Activated CD8-positive, alpha-beta T cell treated with anti-CD3 and anti-CD28 coated beads, Interleukin-2, amount 10 ng/mL, durations not matched to agents 7 days and 5 days (primary cell): ENCODE data around the gene CNDP2. TPM values are rescaled to one million over a fixed set of nuclear protein-coding genes. Genes with fewer than 3 reads are reported as not detected.

Experiments
- ATAC-seq: fragments of 150-1000 bp; cut with Tn5 transposase; one replicate; pipeline ENCODE4 v1.10.0; 2021; ENCODE audit warnings: moderate library complexity
- CTCF ChIA-PET: fragments of 350-600 bp; sonication (Branson Sonifier 250); formaldehyde crosslinking; loops from one replicate; lab custom pipeline; 2021; ENCODE audit warnings: antibody characterized with exemption; lab: Charles Lee
- POLR2A ChIA-PET: fragments of 350-600 bp; sonication (Branson Sonifier 250); formaldehyde crosslinking; loops from one replicate; lab custom pipeline; 2021; ENCODE audit warnings: antibody characterized with exemption; lab: Charles Lee
- DNase-seq: peaks from one replicate; pipeline ENCODE4 v3.0.0-alpha.2; 2020
- H3K27ac Mint-ChIP-seq: one replicate; pipeline ENCODE4 v1.8.0; 2021; ENCODE audit warnings: mild to moderate bottlenecking, mixed read lengths
- H3K27me3 Mint-ChIP-seq: one replicate; pipeline ENCODE4 v1.8.0; 2021; ENCODE audit warnings: low read depth, mixed read lengths
- H3K36me3 Mint-ChIP-seq: one replicate; pipeline ENCODE4 v1.8.0; 2021; ENCODE audit warnings: low read depth, mixed read lengths
- H3K4me1 Mint-ChIP-seq: one replicate; pipeline ENCODE4 v1.8.0; 2021; ENCODE audit warnings: low read depth, mixed read lengths
- H3K4me3 Mint-ChIP-seq: one replicate; pipeline ENCODE4 v1.8.0; 2021; ENCODE audit warnings: mild to moderate bottlenecking, mixed read lengths
- H3K9me3 Mint-ChIP-seq: one replicate; pipeline ENCODE4 v1.8.0; 2022; ENCODE audit warnings: mixed read lengths; ENCODE audit not compliant: insufficient read depth
- total RNA-seq, 2 experiments: library from RNA; stranded (reverse); gene quantifications; one replicate each; pipeline ENCODE4 v1.2.3, GENCODE V29; 2021

CNDP2 gene
- total RNA-seq, 2 experiments from 2014 or later, result 131 to 144 TPM

DNA sequence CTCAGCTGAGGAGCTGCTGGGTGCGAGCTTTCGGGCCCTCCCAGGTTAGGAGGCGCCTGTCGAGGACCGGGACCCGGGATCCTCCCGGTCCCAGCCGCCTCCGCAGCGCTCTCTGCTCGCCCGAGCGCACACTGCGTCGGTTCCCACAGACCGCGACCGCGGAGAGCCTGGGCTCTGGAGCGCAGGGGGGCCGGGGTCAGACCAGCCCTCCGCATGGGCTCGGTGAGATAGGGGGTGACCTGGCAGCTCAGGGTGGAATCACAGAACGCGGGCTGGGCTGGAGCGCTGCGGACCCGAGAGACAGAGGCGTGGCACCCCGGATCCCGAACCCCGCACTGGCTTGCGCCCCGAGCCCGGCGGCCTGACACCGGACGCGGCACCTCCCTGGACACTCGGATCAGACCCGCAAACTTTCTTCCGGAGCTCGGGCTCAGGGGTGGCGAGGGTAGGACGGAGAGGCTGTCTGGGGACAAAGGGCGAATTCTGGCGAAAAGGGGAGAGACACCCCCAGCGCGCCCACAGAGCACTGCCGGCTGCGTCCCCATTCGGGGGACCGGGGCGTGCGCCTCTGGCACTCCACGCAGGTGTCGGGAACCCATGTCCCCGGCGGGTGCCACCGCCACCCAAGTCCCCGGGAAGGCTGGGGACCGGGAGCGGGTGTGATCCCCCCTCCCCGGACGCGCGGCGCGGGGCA is 39.7 kb upstream of the CNDP2 start:
- peaks cover 66% of the 10 kb centered on the region for H3K27me3 Mint-ChIP-seq

DNA sequence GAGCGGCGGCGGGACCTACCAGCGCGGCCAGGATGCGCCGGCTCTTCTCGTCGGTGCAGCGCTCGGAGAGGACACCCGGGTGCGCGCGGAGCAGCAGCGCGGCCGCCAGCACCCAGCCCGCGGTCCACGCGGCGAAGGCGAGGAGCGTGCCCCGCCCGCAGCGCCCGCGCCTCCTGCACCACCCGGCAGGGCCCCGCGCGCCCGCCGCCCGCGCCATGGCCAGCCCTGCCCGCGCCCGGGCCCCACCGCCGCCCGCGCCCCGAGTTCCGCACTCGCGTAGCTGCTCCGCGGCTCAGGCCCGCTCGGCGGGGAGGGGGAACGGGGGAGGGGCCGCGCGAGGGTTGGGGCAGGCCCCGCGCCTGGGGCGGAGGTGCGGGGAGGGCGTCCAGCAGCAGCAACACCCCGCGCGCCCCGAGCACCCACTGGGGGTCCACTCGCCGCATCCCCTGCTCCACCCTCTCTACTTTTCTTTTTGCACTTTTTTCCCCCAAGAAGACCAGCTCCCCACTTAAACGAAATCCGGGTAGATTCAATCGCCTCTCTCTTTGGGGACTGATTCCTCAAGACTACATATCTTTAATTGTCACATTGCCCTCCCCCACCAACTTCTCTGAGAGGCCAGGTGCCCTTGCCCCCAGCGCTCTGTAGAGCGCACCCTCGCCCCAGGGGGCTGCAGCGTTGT is 39.0 kb upstream of the CNDP2 start, which contains the start of gene DIPK1C:
Gene DIPK1C (minus strand): TSS at position 266 of the 682 bp plus-strand sequence. CDS start 49 bp downstream, at position 217.
- CTCF ChIA-PET, result interaction anchor here (0.9 kb wide), 1 partner anchor 103 kb away, joined by 3 read pairs; no protein-coding TSS in a partner anchor
- ATAC-seq (peak; percentile 53), DNase-seq (no peak)
- Mint-ChIP-seq H3K27ac (no peak within 1 kb of the TSS), H3K9me3 (no peaks in the 10 kb centered on the region), H3K4me1 (peaks cover 6% of the 10 kb centered on the region), H3K27me3 (peaks cover 60% of the 10 kb centered on the region), H3K4me3 (peak within 1 kb of the TSS; percentile 32), H3K36me3 (no peaks in the 10 kb centered on the region)
- POLR2A ChIA-PET, result no interaction called here

More for the DNA sequence above, 39.7 kb upstream of the CNDP2 start:
- Mint-ChIP-seq H3K9me3 (no peaks in the 10 kb centered on the region), H3K36me3 (no peaks in the 10 kb centered on the region), H3K27ac (no peak overlapping the region), H3K4me3 (no peak overlapping the region), H3K4me1 (peaks cover 6% of the 10 kb centered on the region)
- DNase-seq, result no peak
- ChIA-PET POLR2A (no interaction called here), CTCF (interaction anchor here (0.8 to 2.3 kb wide), 2 partner anchors 9 to 103 kb away, joined by 4 to 5 read pairs; no protein-coding TSS in a partner anchor)
- ATAC-seq, result peak; percentile 43

DNA sequence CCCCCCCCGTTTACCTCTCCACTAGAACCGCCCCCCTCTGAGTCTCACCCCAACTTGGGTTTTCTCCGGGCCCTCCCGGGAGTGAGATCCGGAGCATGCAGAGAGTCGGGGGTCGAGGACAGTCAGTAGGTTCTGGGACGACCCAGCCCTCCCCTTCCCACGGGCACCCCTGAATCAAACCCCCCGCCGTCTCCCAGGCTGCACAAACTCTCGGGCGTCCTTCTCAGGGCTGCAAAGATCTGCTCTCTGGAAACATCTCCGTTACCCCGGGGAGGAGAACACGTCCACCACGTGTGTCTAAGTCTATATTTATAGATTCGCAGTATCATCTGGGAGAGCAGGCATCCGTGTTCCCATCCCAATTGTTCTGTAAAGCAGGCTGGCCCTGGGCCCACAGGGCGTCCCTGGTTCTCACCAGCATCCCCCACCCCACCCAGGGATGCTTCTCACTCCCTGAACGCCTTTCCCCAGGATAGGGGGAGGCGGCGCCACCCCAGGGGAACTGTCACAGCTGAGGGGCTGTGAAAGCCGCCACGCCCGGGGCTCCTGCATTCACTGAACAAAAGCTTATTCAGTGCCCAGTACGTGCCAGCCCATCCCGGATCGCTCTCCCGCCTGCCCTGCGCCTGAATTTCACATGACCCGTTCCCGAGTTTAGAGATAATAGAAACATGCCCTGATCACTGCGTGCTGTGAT is 38.3 kb upstream of the CNDP2 start:
- ChIA-PET CTCF (interaction anchor here (0.9 kb wide), 1 partner anchor 104 kb away, joined by 3 read pairs; no protein-coding TSS in a partner anchor), POLR2A (no interaction called here)
- H3K4me3 Mint-ChIP-seq, result no peak overlapping the region
- ATAC-seq (no peak), DNase-seq (no peak)
- H3K9me3 Mint-ChIP-seq, result no peaks in the 10 kb centered on the region
- H3K36me3 Mint-ChIP-seq, result no peaks in the 10 kb centered on the region
- H3K27ac Mint-ChIP-seq, result no peak overlapping the region
- H3K4me1 Mint-ChIP-seq, result peaks cover 6% of the 10 kb centered on the region
- H3K27me3 Mint-ChIP-seq, result peaks cover 62% of the 10 kb centered on the region

DNA sequence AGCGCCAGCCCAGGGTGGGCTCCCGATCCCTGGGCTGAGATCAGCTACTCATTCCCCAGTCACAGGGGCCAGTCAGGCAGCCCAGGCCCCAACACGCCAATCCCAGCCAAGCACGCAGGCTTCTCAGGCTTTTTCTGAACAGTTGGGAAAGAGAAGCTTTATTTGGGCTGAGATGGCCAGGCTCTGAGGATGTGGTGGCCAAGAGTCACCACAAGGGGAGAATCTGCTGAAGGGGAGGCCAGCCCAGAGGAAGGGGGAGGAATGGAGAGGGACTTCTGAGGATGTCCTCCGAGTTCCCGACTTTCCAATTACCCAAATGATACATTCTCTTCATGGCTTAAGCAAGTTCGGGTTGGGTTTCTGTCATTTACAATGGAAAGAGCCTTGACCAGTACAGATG is 36.3 kb upstream of the CNDP2 start:
- ChIA-PET POLR2A (no interaction called here), CTCF (no interaction called here)
- ATAC-seq, result no peak
- Mint-ChIP-seq H3K36me3 (no peaks in the 10 kb centered on the region), H3K4me3 (no peak overlapping the region), H3K4me1 (peaks cover 6% of the 10 kb centered on the region), H3K27ac (no peak overlapping the region), H3K27me3 (peaks cover 48% of the 10 kb centered on the region), H3K9me3 (no peaks in the 10 kb centered on the region)
- no peak for DNase-seq

DNA sequence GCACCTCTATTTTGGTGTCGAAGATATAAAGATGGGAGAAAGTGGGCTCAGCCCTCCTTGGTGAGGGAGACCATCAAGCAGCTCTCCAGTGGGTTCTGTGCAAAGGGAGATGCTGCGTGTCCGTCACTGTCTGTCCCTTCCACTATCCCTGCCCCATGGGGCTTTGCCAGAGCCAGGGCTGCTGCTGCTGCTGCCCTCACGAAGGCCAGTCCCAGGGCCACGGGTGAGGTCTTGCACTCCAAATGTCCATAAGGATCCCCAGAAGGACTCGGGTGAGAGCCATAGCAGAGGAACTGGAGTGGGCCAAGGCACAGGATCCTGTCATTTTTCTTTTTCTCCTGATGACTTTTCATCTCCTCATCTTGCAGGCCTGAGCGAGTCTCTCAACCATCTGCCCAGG is 35.3 kb upstream of the CNDP2 start:
- no peaks in the 10 kb centered on the region for H3K36me3 Mint-ChIP-seq
- peaks cover 42% of the 10 kb centered on the region for H3K27me3 Mint-ChIP-seq
- ChIA-PET CTCF (no interaction called here), POLR2A (no interaction called here)
- H3K9me3 Mint-ChIP-seq, result no peaks in the 10 kb centered on the region
- H3K4me3 Mint-ChIP-seq, result no peak overlapping the region
- H3K27ac Mint-ChIP-seq, result no peak overlapping the region
- no peak for ATAC-seq
- no peak for DNase-seq
- H3K4me1 Mint-ChIP-seq, result peaks cover 6% of the 10 kb centered on the region

DNA sequence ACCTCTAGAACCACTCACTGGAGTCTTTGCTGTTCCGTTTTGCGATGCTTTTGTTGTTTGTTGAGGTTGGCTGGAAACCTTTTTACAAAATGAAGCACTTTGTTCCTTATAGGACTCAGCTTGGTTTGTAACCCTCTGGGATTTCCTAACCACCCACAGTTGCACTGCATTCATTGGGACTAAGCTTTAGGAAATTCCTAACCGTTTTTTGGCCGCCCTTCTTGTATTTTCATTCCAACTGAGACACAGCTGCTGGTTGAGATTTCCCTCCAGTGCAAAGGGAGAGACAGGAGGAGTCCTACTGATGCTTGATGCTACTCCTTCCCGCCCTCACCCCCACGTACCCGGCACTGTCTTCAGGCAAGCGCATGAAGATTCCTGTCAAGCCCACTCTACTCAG is 32.9 kb upstream of the CNDP2 start:
- no peak for ATAC-seq
- CTCF ChIA-PET, result no interaction called here

DNA sequence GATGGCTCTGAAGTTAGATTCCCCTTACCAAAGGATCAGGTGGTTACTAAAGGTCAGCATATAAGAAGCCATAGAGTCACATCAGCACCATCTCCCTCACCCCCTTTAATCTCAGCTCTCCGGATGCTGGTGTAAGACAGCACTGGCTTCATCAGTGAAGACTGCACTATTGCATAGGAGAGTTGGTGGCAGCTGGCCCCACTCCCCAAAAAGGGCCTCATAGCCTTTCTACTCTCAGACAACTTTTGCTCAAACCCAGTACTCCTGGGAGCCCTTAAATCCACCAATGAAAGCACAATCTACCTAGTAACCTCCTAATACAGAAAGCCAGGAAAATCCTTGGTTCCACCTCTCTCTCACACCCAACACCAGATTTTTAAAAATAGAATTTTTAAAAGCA is 32.2 kb upstream of the CNDP2 start:
- DNase-seq (no peak), ATAC-seq (no peak)
- POLR2A ChIA-PET, result no interaction called here
- no peaks in the 10 kb centered on the region for H3K4me1 Mint-ChIP-seq
- no peaks in the 10 kb centered on the region for H3K36me3 Mint-ChIP-seq
- CTCF ChIA-PET, result no interaction called here
- H3K27ac Mint-ChIP-seq, result no peak overlapping the region
- H3K27me3 Mint-ChIP-seq, result peaks cover 32% of the 10 kb centered on the region
- no peaks in the 10 kb centered on the region for H3K9me3 Mint-ChIP-seq
- no peak overlapping the region for H3K4me3 Mint-ChIP-seq

More for the DNA sequence above, 32.9 kb upstream of the CNDP2 start:
- Mint-ChIP-seq H3K4me1 (peaks cover 1% of the 10 kb centered on the region), H3K27me3 (peaks cover 34% of the 10 kb centered on the region), H3K27ac (no peak overlapping the region), H3K4me3 (no peak overlapping the region), H3K9me3 (no peaks in the 10 kb centered on the region), H3K36me3 (no peaks in the 10 kb centered on the region)
- POLR2A ChIA-PET, result no interaction called here
- no peak for DNase-seq

DNA sequence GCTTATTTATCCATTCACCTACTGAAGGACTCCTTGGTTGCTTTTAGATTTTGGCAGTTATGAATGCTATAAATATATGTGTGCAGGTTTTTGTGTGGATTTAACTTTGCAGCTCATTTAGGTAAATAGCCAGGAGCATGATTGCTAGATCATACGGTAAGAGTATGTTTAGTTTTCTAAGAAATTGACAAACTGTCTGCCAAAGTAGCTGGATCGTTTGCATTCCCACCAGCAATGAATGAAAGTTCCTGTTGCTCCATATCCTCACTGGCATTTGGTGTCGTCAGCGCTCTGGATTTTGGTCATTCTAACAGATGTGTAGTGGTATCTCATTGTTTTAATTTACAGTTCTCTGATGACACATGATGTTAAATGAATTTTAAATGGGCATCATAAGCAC is 30.4 kb upstream of the CNDP2 start:
- Mint-ChIP-seq H3K4me3 (no peak overlapping the region), H3K4me1 (no peaks in the 10 kb centered on the region), H3K27me3 (peaks cover 33% of the 10 kb centered on the region), H3K9me3 (peaks cover 6% of the 10 kb centered on the region), H3K27ac (no peak overlapping the region), H3K36me3 (no peaks in the 10 kb centered on the region)
- ChIA-PET CTCF (interaction anchor here (0.8 to 1.4 kb wide), 4 partner anchors 10 to 124 kb away, joined by 3 to 5 read pairs (median 4); no protein-coding TSS in a partner anchor), POLR2A (no interaction called here)
- no peak for DNase-seq
- no peak for ATAC-seq

DNA sequence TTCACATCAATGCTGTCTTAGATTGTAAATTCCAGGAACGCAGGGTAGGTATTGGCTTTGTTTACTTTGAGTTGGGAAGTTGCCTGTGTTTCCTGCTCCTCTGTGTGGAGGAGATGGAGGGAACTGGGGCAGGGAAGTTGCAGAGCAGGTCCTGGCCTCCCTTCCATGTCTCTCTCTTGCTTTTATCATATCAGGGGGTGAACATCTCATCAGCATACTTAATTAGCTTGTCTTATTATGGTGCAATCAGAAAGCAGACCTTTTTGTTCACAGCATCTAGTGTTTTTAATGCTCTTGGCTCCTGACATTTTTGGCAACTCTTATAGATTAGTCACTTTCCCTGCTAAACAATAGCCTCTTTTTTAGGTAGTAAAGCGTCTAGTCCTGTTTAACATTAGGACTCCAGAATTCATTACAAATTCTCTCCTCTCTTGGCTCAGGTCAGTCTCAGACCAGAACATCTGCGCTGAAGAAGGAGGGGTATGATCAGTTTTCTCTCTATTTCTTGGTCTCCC is 27.6 kb upstream of the CNDP2 start:
- Mint-ChIP-seq H3K27ac (no peak overlapping the region), H3K4me1 (no peaks in the 10 kb centered on the region), H3K36me3 (no peaks in the 10 kb centered on the region), H3K4me3 (no peak overlapping the region), H3K27me3 (peaks cover 30% of the 10 kb centered on the region), H3K9me3 (peaks cover 6% of the 10 kb centered on the region)
- POLR2A ChIA-PET, result no interaction called here
- CTCF ChIA-PET, result no interaction called here
- DNase-seq (no peak), ATAC-seq (no peak)

DNA sequence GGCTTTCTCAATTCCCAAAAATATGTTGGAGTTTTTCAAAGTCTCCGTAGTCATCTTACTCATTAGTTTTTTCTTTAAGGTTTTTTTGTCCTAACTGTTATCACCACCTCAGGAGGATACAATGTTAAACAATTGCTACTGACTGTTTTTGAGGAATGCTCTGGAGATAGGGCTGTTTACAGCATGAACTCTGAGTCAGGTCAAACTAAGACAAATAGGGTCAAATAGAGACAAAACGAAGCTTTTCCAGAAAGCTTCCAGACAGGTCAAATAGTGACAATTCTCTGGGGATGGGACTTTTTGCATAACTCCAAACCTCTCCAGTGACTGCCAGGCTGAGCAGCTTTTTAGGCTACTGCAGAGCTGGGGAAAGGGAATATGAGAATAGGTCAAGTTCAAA is 23.9 kb upstream of the CNDP2 start:
- Mint-ChIP-seq H3K4me1 (no peaks in the 10 kb centered on the region), H3K4me3 (no peak overlapping the region), H3K9me3 (peaks cover 6% of the 10 kb centered on the region), H3K27ac (no peak overlapping the region), H3K36me3 (no peaks in the 10 kb centered on the region), H3K27me3 (peaks cover 23% of the 10 kb centered on the region)
- CTCF ChIA-PET, result no interaction called here
- POLR2A ChIA-PET, result no interaction called here
- ATAC-seq (no peak), DNase-seq (no peak)

DNA sequence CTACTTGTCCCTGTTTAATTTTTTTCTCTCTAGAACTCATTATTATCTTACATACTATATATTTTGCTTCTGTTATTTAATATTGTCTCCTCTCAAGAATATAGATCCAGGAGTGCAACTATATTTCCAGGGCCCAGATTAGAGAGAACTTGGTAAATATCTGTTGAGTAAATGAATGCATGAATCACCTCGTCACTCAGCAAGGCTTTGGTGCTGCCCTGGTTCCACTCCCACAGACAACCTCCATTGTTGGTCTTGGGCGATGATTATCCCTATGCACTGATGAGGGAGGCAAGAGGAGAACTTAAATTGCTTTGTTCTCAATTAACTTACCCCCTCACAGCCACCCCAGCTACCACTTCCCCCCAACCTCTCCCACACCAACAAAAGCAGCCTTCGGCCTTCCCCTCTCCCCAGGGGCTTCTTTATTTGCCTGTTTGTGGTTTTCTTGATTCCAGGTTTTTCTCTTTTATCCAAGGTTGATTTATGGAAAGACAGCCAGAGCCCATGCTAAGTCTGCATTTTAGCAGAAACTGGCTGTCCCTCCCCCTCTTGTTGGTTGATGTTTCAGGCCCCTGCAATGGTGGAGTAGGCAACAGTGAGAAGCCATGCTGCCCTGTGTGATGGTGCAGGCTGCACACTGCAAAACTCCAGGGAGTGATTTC is 22.1 kb upstream of the CNDP2 start:
- Mint-ChIP-seq H3K36me3 (no peaks in the 10 kb centered on the region), H3K4me3 (no peak overlapping the region)
- POLR2A ChIA-PET, result no interaction called here

More for the DNA sequence above, 22.1 kb upstream of the CNDP2 start:
- Mint-ChIP-seq H3K4me1 (no peaks in the 10 kb centered on the region), H3K27me3 (peaks cover 16% of the 10 kb centered on the region), H3K27ac (no peak overlapping the region), H3K9me3 (peaks cover 6% of the 10 kb centered on the region)
- no peak for DNase-seq
- ATAC-seq, result no peak
- CTCF ChIA-PET, result no interaction called here
